ENCODE measurements around the gene FANK1. TPM values are rescaled to one million over a fixed set of nuclear protein-coding genes. Genes with fewer than 3 reads are reported as not detected.

Gene FANK1
- total RNA-seq, 1 experiment from 2014 or later: 0.73 TPM

DNA sequence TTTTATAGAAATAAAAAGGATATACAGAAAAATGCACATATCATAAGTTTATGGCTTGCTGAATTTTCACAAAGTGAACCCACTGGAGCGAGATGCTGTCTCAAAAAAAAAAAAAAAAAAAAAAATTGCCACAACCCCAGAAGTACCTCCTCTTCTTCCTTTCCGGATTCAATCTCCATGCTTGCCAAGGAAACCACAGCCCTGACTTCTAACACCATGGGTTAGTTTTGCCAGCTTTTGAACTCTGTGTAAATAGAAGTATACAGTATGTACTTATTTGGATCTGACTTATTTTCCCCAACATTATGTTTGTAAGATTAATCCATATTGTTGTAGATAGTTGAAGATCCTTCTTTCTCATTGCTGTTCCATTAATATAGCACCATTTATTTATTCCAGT, 40.0 kb downstream of the FANK1 start:
- Mint-ChIP-seq H3K27ac (ENCODE audit: unreplicated experiment) (no peak overlapping the region), H3K27me3 (ENCODE audit: insufficient read depth, unreplicated experiment) (peaks cover 7% of the 10 kb centered on the region), H3K36me3 (ENCODE audit: insufficient read depth, unreplicated experiment) (no peaks in the 10 kb centered on the region), H3K4me3 (ENCODE audit: unreplicated experiment) (no peak overlapping the region), H3K9me3 (ENCODE audit: unreplicated experiment) (no peaks in the 10 kb centered on the region), H3K4me1 (ENCODE audit: low read depth, unreplicated experiment) (no peaks in the 10 kb centered on the region)
- ChIA-PET POLR2A (no interaction called here), CTCF (no interaction called here)
- intact Hi-C loops (cut with micrococcal nuclease; ENCODE audit: unreplicated experiment): no loop called here
- H3K27me3 ChIP-seq (replicated peaks; ENCODE audit: control insufficient read depth, insufficient read depth, low read length): no peaks in the 10 kb centered on the region
- DNase-seq: no peak
- H3K36me3 ChIP-seq (ENCODE audit: control insufficient read depth, insufficient read depth, low read length): no peaks in the 10 kb centered on the region
- BruUV-seq (replicated peaks): no TSS peak
- H3K4me3 ChIP-seq (ENCODE audit: low read depth, low read length): no peak overlapping the region
- H3K4me1 ChIP-seq: no peaks in the 10 kb centered on the region
- no peak for TF ChIP-seq CTCF (IDR thresholded peaks at IDR 0.05; ENCODE audit: insufficient read depth in 1 of 2, low read depth in 1 of 2, low read length in 1 of 2, severe bottlenecking in 1 of 2, unreplicated experiment in 1 of 2)
- H3K9me3 ChIP-seq: no peaks in the 10 kb centered on the region; the same call in 1 of the 2 replicates

GRCh38 chr10:125940515-125940914, 44.2 kb downstream of the FANK1 start:
- Mint-ChIP-seq H3K9me3 (ENCODE audit: unreplicated experiment) (no peaks in the 10 kb centered on the region), H3K4me3 (ENCODE audit: unreplicated experiment) (no peak overlapping the region), H3K27ac (ENCODE audit: unreplicated experiment) (no peak overlapping the region), H3K4me1 (ENCODE audit: low read depth, unreplicated experiment) (no peaks in the 10 kb centered on the region), H3K36me3 (ENCODE audit: insufficient read depth, unreplicated experiment) (no peaks in the 10 kb centered on the region), H3K27me3 (ENCODE audit: insufficient read depth, unreplicated experiment) (no peaks in the 10 kb centered on the region)
- no peak for TF ChIP-seq CTCF (IDR thresholded peaks at IDR 0.05; ENCODE audit: insufficient read depth in 1 of 2, low read depth in 1 of 2, low read length in 1 of 2, severe bottlenecking in 1 of 2, unreplicated experiment in 1 of 2)
- Histone ChIP-seq H3K4me1 (no peaks in the 10 kb centered on the region), H3K9me3 (peaks cover 4% of the 10 kb centered on the region; the same call in 1 of the 2 replicates), H3K4me3 (ENCODE audit: low read depth, low read length) (no peak overlapping the region), H3K36me3 (ENCODE audit: control insufficient read depth, insufficient read depth, low read length) (no peaks in the 10 kb centered on the region), H3K27me3 (replicated peaks; ENCODE audit: control insufficient read depth, insufficient read depth, low read length) (no peaks in the 10 kb centered on the region)
- intact Hi-C loops (cut with micrococcal nuclease; ENCODE audit: unreplicated experiment): no loop called here
- POLR2A ChIA-PET: no interaction called here
- CTCF ChIA-PET: no interaction called here
- no peak for DNase-seq
- BruUV-seq (replicated peaks): no TSS peak

GRCh38 chr10:125951290-125951689, 54.9 kb downstream of the FANK1 start:
- intact Hi-C loops (cut with micrococcal nuclease; ENCODE audit: unreplicated experiment): no loop called here
- DNase-seq: no peak
- no peak overlapping the region for H3K4me3 Mint-ChIP-seq (ENCODE audit: unreplicated experiment)
- TF ChIP-seq CTCF (IDR thresholded peaks at IDR 0.05; ENCODE audit: insufficient read depth in 1 of 2, low read depth in 1 of 2, low read length in 1 of 2, severe bottlenecking in 1 of 2, unreplicated experiment in 1 of 2): no peak
- Histone ChIP-seq H3K27me3 (replicated peaks; ENCODE audit: control insufficient read depth, insufficient read depth, low read length) (no peaks in the 10 kb centered on the region), H3K4me3 (ENCODE audit: low read depth, low read length) (no peak overlapping the region), H3K36me3 (ENCODE audit: control insufficient read depth, insufficient read depth, low read length) (no peaks in the 10 kb centered on the region), H3K4me1 (no peaks in the 10 kb centered on the region), H3K9me3 (peaks cover 13% of the 10 kb centered on the region)
- ChIA-PET CTCF (no interaction called here), POLR2A (no interaction called here)
- BruUV-seq (replicated peaks): no TSS peak
- H3K4me1 Mint-ChIP-seq (ENCODE audit: low read depth, unreplicated experiment): no peaks in the 10 kb centered on the region
- no peaks in the 10 kb centered on the region for H3K9me3 Mint-ChIP-seq (ENCODE audit: unreplicated experiment)
- no peak overlapping the region for H3K27ac Mint-ChIP-seq (ENCODE audit: unreplicated experiment)
- H3K27me3 Mint-ChIP-seq (ENCODE audit: insufficient read depth, unreplicated experiment): no peaks in the 10 kb centered on the region
- peaks cover 6% of the 10 kb centered on the region for H3K36me3 Mint-ChIP-seq (ENCODE audit: insufficient read depth, unreplicated experiment)
